Activated naive CD4-positive, alpha-beta T cell treated with Interleukin-2 at 50 U/mL for 16 hours (primary cell): ENCODE results near the gene RAET1L.
"Not testable (repeated sequence)": the region's sequence is repeated elsewhere in the genome, so short reads cannot be mapped to it uniquely, and the experiment has no call there.

Source experiments
- DNase-seq: peaks from one replicate; pipeline ENCODE4 v3.0.0-alpha.2; 2020

Gene RAET1L

DNA sequence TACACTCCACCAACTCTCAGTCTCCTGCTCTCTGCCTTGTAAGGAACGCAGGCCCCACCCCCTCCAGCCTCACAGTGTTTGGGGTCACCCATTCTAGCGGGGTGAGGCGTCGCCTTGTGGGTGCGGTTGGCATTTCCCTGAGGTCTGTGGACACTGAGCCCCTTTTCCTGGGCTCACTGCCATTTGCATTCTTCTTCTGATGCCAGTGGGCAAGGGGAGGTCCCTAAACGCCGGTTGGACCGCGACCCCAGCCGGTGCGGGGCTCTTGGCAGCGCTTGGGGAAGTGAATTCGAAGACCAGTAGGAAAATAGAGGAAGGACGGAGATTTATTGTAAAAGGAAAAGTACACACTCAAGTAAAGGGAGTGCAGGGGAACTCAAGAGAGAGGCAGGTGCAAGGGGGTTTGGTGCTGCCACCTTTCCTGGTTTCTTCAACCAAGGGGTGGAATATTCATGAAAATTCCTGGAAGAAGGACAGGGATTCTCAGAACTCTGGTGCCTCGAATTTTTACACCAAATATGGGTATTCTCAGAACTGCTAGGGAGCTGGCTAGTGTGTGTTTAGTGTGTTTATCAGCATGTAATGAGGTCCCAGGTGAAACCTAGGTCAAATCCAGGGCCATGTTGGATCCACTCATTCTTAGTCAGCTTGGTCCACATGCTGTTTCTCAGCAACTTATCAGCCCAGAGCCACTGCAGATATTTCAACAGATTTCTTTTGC lies 9.9 kb downstream of the RAET1L start:
- not testable (repeated sequence) for DNase-seq

DNA sequence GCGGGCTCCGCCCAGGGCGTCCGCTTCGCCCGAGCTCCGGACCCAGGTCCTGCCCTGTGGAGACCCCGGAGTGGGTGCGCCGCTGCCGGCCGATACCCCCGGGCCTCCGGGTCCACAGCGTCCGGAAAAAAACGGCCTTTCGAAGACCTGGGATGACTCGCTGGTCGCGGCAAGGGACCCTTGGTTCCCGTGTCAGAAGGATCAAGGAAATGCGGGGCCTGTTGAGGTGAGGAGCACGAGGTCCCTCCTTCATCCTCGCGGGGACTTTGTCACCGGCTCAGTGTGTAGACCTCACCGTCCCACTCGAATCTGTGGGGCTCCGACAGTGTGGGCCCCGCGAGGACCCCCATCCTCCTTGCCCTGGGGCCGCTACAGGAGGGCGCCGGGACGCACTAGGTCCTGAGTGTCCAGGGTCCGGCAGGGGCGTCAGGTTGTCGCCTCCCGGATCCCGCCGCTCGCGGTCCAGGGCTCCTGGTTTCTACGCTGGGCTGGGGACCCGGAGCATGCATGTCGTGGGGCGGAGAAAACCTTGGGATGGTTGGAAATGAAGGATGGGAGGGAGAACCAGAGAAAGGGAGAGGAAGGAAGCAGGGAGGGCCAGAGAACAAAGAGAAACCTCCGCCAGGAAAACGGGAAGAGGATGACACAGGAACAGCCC lies 10.6 kb downstream of the RAET1L start:
- not testable (repeated sequence) for DNase-seq

DNA sequence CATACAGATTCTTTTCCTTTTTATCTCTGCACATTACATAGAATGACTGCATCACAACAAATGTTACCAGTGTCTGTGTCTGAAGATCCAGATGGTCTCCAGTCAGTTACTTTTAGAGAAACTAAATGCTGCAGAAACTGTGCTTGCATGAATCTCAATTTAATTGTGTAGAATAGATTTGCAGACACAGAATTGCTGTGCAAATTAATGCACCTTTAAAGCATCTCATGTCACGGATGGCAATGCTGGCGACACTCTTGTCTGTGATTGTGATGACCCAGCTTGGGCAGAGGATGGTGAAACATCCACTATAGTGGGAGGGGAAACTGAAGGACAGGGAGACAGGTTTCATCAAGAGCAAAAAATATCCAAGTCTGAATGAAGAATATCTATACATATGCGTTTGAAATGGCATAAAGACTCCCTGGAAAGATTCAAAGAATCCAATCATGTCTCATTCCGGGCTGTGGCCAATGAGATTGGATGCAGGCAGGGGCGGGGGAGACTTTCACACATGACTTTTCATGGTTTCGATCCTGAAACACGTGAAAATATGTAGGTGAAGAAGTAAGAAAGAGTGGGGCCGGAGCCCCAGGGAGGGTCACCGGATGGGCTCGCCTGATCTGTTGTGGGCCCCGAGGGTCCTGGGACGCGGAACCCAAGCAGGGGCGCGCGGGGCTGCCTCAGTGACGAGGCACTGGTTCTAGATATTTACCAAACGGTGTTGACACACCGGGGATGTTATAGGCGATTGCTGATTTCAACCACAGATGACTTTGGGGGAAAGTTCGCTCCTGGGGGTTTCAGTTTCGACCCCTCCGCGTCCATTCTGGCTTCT lies 11.3 kb downstream of the RAET1L start:
- DNase-seq: not testable (repeated sequence)

DNA sequence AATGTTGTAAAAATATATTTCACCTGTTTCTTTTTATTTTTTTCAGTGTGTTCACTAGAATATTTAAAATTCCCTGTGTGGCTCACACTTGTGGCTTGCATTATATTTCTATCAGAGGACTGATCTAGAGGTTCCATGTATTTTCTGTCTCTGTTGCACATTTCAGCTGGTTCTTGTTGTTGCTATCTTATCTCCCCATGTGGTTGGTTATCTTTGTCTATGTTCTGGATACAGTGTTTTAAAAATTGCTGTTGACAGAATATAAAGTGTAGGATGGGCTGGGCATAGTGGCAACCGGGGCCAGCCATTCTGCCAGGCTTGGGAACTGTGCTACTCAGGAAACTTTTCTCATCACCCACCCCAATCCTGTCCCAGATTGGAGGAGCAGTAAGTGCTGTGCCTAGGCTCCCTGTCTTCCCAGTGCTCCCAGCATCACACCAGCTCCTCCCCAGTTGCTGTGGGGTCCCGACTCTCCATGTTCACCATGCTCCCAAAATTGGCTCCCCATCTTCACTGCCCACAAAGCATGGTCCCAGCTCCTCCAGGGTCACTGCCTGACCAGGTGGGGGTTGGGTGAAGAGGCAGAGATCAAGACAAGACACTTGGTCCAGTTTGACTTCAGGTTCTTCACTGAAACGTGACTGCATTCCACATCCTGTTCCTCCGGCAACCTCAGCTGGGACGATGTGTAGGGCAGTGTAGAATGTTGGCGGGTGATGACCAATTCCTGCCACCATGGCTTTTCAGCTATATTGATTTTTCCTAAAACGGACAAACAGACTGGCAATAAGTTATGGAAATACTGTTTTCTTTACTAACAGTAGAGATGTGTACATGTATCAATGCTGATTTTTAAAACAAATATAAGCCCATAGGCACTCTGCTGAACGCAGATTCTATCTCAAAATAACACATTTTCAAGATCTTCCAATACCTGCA lies 12.2 kb downstream of the RAET1L start:
- not testable (repeated sequence) for DNase-seq

DNA sequence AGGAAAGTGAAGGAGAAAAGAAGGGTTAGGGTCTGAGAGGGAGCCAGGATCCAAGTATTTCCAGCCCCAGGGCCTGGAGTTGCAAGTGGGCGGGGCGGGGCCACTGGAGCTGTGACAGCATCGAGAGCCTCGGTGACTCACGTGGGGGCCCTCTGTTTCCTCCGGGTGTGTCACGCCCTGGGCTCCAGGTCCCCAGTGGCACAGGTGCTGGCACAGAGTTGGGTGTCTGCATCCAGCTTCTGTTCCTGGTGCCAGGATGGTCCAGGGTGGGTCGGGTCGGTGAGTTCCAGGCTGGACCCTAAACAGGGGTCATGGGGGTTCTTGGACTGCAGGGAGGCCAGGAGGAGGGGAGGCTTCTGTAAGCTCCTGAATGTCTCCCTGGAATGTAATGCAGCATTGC lies 16.7 kb downstream of the RAET1L start:
- peak; percentile 55 for DNase-seq

DNA sequence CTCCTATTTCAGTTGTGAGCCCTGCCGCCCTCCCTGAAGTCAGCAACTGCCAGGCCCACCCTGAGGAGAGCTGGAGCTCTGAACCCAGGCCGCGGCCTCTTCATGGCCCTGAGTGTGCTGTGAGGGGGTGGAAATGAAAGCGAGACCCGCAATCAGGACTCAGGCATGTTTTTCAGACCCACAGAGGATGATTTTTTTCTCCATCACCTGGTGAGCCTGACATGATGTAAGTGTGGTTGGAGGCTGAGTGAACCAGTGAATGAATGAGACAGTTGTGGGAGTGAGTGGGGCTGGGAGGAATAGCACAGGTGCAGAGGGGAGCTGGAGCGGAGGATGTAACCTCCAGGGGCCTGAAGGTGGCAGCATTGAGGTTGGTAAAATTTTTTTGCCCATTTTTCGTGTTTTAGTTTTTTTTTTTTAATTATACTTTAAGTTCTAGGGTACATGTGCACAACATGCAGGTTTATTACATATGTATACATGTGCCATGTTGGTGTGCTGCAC lies 18.3 kb downstream of the RAET1L start:
- peak; percentile 53 for DNase-seq

DNA sequence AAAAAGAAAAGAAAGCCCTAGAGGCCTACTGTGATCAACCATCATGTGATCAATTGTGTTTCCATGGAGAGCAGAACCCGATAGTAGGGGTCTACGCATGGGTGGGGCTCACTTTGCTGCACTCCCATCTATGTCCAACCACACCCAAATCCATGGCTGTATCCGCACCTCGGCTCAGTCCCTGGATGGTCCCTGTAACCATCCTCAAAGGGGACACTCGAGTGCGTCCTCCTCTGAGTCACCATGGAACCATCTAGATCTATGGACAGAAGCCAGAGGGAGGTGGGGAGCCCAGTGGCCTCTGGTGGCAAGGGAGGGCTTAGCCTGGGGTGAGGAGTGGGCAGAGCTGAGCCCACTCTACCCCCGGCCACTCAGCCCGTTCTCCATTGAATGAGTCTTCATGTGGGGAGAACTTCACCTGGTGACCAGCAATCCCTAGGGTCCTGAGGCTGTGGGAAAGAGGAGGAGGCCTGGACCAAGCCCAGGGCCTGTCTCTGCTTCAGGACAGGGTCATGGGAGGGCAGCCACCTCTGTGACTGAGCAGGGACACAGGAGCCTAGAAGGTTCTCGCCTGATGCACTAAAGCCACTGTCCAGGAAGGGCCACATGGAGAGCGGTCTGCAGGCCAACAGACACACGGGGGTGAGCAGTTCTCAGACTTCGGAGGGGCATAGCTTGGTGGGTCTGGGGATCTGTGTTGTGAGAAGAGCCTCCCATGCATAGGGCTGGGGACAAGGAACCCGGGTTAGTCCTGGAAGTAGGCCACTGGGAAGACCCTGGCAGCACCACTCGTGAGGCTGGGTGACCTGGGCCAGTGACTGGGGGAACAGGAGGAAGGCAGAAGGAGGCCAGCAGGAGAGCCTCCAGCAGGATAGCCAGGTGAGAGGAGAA lies 19.3 kb downstream of the RAET1L start:
- no peak for DNase-seq

DNA sequence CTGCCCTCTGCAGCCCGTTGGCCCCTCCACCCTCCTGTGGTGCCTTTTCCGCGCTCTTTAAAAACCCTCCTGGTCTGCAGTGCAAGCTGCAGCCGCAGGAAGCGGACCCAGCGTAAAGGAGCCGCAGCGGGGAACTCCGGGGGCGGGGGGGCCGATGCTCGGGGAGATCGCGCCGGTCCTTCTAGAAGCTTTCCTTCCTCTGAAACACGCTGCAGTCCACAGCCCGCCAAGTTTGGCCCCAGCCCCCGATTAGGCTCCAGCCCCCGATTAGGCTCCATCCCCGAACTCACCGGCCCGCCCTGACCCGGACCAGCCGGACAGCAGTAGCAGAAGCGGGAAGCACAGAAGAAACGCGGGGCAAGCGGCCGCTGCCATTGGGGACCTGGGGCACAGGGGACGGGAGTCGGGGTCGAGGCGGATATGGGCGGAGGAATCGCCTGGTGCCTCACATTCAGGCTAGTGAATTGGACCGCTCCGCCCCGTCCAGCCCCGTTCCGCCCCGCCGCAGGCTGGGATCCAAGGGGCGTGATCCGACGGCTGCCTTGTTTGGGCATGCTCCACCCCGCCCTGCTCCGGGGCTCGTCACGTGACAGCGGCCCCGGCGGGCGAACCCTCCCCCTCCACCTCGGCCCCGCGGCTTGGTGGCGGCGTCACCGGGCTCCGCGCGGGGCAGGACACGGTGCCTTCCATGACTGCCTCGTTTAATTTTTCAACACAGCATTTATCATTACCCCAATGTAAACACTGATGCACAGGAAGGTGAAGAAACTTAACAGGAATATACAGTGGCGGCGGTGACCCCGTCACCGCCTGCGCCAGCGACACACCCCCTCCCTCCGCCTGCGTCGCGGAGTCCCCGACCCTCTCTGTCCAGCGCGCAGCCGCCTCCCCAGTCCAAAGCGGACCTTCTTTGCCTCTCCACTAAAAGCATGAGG lies 20.3 kb downstream of the RAET1L start:
- peak; percentile 90 for DNase-seq

DNA sequence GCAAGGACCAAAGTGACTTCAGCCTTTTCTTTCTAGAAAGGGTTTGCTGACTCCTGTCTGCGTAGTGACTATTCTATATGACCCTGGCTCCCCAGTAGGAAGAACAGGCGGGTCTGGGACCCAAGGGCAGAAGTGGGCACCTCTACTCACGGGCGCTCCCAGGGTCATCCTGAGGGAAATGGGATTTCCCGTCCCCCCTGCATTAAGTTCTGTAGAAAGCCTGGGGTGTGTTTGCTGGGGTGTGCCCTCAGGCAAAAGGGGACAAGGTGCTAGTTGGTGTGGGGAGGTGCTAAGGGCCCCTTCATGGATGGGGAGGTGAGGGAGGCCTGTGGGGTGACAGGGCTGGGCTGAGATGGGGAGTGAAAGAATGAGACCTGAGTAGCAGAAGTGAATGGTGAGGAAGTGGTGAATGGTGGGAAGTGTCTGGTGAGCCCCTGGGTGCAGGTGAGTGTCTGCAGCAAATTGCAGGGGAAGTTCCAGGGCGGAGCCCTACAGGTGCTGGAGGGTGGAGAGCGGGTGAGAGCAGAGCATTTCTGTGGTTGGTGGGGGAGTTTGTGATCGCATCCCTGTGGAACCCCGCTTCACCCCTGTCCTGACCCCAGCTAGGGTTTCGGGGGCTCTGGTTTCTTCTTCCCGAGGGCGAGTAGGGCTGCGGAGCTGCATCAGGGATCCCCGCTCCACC lies 21.1 kb downstream of the RAET1L start:
- DNase-seq: peak; percentile 49

DNA sequence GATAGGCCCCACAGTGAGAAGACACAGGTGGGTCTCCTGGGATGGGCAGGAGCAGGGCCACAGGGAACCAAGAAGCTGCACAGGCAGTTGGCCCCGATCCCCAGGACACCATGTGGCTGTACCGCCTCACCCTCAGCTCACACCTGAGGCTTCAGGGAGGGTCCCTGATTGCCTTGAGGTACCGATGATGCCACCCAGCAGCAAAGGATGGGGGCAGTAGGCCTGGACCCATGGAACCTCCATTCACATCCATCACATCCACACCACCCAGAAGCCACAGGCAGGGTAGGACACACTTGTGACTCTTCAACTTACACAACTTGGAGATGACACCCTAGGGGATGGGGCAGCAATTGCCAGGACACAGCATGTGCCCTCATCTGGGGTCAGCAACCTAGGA lies 21.7 kb downstream of the RAET1L start:
- DNase-seq: not testable (repeated sequence)

DNA sequence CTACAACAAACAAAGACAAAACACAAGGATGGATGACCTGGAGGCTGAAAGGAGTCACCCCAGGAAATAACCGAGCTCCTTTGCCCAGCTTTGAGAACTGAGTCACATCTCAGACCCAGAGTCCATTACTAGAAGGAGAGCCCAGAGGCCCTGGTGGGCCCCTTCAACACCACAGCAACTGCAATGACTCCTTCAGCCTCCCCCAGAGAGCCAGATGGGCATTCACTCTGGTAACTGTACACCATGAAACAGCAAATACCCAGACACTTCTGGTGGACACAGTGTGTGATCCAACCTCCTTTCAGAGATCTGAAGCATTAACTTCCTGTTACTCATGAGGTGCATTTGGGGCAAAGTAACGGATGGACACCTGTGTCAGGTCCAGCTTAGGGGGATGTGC lies 22.6 kb downstream of the RAET1L start:
- DNase-seq: no peak

DNA sequence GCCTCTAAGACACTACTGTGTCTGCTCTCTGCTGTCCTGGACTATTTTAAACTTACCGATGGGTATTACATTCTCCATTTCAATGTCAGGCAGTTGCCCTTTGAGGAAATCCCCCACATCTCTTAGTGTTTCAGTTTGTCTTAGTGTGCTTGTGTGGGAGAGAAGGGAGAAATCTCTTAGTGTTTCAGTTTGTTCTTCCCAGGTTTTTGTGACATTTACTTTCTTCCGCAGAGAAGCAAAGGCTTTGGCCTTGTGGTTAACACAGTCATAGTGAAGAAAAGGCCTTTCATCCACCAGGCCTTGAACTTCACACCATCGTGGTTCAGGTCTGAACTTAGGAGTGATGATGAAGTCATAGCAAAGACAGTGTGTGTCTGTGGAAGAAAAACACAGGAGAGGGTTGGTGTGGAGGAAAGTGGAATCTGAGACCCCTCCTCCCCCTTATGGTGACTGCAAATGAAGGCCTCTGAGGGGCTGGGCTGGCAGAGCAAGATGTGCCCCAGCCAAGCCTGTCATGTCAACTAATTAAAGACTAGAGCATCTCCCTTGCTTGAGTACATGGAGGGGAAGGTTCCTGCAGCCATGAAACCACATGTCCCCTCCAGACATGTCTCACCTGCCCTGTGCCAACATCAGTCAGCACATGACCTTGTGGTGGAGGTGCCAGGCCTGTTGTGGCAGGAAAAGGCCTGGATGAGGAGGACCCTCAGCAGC lies 23.9 kb downstream of the RAET1L start:
- DNase-seq: no peak

DNA sequence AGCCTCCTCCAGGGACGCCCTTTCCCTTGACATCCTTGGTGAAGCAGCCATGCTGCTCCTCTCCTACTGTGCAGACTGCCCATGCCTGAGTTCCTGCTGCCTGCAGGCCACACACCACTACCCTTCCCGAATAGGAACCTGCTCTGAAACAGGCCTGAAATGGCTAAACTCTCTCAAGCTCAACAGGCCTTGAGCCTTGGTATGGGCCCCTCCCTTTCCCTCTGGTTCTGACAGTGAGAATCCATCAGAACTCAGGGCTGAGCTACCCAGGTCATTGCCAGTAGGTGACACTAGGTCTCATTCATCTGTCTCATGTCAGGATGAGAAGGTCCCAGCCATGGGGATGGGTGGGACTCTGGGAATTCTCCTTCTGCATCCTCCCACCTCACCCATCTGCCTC lies 25.7 kb downstream of the RAET1L start:
- DNase-seq: no peak

DNA sequence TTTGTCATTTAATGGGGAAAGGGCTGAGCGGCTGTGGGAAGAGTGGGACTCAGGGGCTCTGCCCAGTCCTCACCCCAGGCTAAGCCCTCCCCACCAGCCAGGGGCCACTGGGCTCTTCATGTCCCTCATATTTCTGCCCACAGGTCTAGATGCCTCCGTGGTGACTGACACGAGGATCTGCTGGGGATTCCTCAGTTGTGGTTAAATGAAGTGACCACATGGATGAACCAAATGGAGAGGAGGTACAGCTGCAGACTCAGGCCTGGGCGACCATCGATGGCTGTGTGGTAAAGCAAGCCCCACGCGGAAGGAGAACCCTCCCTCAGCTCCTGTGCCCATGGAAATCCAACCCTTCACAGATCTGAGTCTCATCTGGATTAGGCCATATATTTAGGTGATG lies 29.4 kb downstream of the RAET1L start:
- DNase-seq: no peak

DNA sequence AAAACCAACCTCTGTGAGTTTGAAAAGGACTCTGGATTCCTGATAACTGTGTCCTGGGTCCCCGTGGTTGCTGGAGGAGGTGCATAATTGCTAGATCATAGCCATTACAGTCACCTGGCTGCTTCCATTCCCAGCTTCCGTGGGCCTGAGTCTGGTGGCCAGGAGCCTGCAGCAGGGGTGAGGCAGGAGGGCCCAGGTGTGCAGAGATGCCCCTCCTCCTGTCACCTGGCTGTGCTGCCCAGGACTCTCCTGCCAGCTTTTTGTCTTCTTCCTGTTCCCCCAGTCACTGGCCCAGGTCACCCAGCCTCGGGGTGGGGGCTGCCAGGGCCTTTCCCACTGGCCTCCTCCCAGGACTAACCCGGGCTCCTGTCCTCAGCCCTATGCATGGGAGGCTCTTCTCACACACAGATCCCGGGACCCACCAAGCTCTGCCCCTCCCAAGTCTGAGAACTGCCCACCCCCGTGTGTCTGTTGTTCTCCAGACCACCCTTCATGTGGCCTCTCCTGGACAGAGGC lies 30.0 kb downstream of the RAET1L start:
- DNase-seq: no peak

DNA sequence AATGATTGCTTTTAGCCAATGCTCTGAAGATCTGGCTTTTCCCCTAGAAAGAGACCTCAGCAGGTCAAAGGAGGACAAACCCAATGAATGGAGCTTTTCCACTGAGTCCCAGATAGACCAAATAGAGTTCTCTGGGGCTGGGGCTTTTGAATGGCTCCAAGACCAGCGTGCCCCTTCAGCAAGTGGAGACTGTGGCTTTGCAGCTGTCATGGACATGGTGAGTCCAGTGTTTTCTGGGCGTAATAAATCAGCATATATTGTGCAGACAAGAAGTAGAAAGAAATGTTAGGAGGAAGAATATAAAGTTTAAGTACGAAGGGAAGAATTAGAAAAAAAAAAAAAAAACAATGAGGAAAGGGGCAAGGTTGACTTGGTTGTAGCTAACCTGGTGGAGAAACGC lies 33.5 kb downstream of the RAET1L start:
- no peak for DNase-seq

DNA sequence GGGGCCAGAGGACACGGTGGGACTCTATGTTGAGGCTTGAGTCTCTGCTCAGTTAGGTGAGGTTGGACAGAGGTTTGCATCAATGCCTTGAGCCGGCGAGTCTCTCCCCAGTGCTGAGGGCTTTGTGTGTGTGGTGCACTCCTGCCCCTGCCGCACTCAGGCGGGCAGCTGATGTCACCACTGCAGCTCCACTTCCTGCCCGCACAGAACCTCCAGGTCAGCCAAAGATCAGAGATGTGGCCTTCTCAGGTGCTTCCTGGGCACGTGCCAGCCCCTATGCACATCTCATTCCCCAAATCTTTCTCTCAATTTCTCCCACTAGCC lies 33.9 kb downstream of the RAET1L start:
- DNase-seq: not testable (repeated sequence)

DNA sequence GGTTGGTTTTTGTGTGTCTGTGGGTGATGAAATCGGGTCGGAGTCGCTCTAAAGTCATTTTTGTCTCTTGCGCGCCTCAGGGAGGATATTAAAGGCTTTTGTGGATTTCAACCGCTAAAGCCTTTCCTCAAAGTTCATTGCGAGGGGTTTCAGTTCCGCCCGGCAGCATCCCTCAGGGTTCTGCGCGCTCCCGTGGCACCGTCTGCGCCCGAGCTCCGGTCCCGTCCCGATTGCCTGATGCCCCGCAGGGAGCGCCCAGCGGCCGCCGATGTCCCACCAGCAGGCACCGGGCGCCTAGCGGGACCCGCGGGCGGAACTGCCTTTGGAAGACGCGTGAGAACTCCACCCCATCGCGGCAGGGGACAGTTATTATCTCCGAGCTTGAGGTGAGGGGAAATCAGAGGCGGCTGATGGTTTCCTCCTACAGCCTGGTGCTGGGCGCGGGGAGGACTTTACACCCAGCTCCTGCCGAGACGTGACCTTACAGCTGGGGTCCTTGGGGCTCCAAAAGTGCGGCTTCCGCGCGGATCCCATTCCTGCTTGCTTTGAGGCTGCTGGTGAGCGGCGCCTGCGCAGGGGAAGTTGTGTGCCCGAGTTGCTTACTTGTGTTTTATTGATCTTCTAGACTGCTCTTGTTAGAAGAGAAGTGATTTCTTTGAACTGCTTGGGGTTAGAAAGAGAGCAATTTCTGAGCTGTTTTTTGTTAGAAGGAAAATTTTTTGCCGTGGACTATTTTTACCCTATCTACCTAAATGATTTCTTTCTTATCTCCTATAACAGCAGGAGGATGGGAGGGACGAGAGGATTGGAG lies 34.5 kb downstream of the RAET1L start:
- peak; percentile 31 for DNase-seq
